Measurements from ENCODE around the gene ZNF804A. TPM values are rescaled to one million over a fixed set of nuclear protein-coding genes. Genes with fewer than 3 reads are reported as not detected.

The ZNF804A gene
- total RNA-seq, 1 donor from 2014 or later: under 0.01 TPM

DNA sequence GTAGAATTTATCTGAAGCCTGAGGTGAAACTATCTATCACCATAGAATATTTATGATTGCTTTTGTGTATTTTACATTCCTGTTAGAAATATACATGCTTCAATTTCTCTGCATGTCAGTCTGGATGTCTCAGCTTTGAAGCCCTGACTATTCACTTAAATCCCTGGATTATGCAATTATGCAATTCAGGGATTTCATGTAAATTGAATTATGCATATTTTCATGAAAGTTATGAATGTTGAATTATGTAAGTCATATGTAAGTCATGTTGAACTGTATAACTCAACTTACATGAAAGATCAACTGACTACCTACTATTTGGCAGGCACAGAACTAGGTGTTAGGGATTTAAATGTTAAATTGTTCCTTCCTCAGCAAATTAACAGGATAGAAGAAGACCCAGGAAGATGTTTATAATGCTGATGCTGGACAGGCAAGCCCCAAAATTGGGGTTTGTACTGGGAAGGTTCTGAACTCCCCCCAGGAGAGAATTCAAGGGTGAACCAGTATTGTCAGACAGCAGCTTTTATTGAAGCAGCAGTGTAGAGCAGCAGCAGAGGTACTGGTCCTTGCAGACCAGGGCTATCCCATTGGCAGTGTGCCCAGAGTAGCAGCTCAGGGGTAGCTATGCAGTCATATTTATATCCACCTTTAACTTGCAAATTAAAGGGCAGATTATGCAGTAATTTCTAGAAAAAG lies 236.5 kb downstream of the ZNF804A start:
- Histone ChIP-seq H3K27ac (ENCODE audit: low read depth, low read length) (no peak overlapping the region), H3K4me3 (ENCODE audit: low read length in 3 of 3) (no peak overlapping the region), H3K27me3 (ENCODE audit: control insufficient read depth in 3 of 3, insufficient read depth in 3 of 3, low read length in 3 of 3) (no peaks in the 10 kb centered on the region), H3K36me3 (ENCODE audit: control insufficient read depth in 3 of 3, insufficient read depth in 3 of 3, low read length in 3 of 3) (no peaks in the 10 kb centered on the region), H3K9me3 (ENCODE audit: control insufficient read depth in 3 of 3, low read length in 3 of 3) (no peaks in the 10 kb centered on the region), H3K4me1 (ENCODE audit: control insufficient read depth in 3 of 3, insufficient read depth in 3 of 3, low read length in 3 of 3) (no peaks in the 10 kb centered on the region), H3K9ac (ENCODE audit: low read depth in 1 of 3, low read length in 3 of 3) (no peak overlapping the region)

DNA sequence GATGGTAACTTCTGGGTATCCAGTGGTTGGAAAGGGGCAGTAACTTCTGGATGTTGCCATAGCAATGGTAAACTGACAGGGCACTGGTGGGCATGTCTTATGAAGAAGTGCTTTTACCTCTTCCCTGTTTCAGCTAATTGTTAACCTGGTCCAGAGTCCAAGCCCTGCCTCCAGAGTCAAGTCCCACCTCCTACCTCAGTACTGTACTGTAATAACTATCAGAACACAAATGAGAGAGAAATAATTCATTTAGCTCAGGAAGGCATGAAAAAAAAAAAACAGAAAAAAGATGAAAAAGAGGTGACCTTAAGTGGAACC lies 237.0 kb downstream of the ZNF804A start:
- no peak overlapping the region for H3K9ac ChIP-seq (ENCODE audit: low read depth in 1 of 3, low read length in 3 of 3)
- H3K4me1 ChIP-seq (ENCODE audit: control insufficient read depth in 3 of 3, insufficient read depth in 3 of 3, low read length in 3 of 3): no peaks in the 10 kb centered on the region
- no peaks in the 10 kb centered on the region for H3K27me3 ChIP-seq (ENCODE audit: control insufficient read depth in 3 of 3, insufficient read depth in 3 of 3, low read length in 3 of 3)
- H3K9me3 ChIP-seq (ENCODE audit: control insufficient read depth in 3 of 3, low read length in 3 of 3): no peaks in the 10 kb centered on the region
- H3K36me3 ChIP-seq (ENCODE audit: control insufficient read depth in 3 of 3, insufficient read depth in 3 of 3, low read length in 3 of 3): no peaks in the 10 kb centered on the region
- no peak overlapping the region for H3K27ac ChIP-seq (ENCODE audit: low read depth, low read length)
- no peak overlapping the region for H3K4me3 ChIP-seq (ENCODE audit: low read length in 3 of 3)

DNA sequence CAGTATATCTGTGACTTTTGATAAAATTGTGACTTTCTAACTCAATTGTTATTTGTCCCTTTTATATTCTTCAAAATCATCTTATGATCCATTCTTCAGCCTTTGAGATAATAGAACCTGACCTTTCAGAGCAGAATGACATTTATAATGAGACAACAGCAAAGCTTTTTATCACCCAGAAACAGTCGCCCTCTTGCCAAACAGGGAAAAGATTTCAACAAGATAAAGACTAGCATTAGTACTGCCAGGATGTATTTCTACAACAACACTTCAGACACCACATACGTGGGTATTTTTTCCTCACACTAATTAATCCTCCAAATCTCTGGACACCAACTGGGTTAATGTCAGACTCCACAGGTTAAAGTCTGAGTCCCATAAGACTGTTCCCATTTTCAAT lies 249.0 kb downstream of the ZNF804A start:
- H3K4me1 ChIP-seq (ENCODE audit: control insufficient read depth in 3 of 3, insufficient read depth in 3 of 3, low read length in 3 of 3): no peaks in the 10 kb centered on the region
- no peak overlapping the region for H3K9ac ChIP-seq (ENCODE audit: low read depth in 1 of 3, low read length in 3 of 3)
- no peaks in the 10 kb centered on the region for H3K27me3 ChIP-seq (ENCODE audit: control insufficient read depth in 3 of 3, insufficient read depth in 3 of 3, low read length in 3 of 3)

DNA sequence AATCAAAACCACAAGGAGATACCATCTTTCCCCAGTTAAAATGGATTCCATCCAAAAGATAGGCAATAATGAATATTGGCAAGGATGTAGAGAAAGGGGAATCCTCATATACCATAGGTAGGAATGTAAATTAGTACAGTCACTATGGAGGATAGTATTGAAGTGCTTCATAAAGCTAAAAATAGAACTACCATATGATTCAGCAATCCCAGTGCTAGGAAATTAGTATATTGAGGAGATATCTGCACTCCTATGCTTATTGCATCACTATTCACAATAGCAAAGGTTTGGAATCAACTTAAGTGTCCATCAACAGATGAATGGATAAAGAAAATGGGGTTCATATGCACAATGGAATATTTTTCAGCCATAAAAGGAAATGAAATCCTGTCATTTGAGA lies 251.2 kb downstream of the ZNF804A start:
- H3K4me3 ChIP-seq (ENCODE audit: low read length in 3 of 3): no peak overlapping the region
- no peak overlapping the region for H3K9ac ChIP-seq (ENCODE audit: low read depth in 1 of 3, low read length in 3 of 3)
- H3K27ac ChIP-seq (ENCODE audit: low read depth, low read length): no peak overlapping the region
- H3K4me1 ChIP-seq (ENCODE audit: control insufficient read depth in 3 of 3, insufficient read depth in 3 of 3, low read length in 3 of 3): no peaks in the 10 kb centered on the region
- no peaks in the 10 kb centered on the region for H3K27me3 ChIP-seq (ENCODE audit: control insufficient read depth in 3 of 3, insufficient read depth in 3 of 3, low read length in 3 of 3)
- H3K36me3 ChIP-seq (ENCODE audit: control insufficient read depth in 3 of 3, insufficient read depth in 3 of 3, low read length in 3 of 3): no peaks in the 10 kb centered on the region
- no peaks in the 10 kb centered on the region for H3K9me3 ChIP-seq (ENCODE audit: control insufficient read depth in 3 of 3, low read length in 3 of 3)

More for the DNA sequence above, 249.0 kb downstream of the ZNF804A start:
- Histone ChIP-seq H3K36me3 (ENCODE audit: control insufficient read depth in 3 of 3, insufficient read depth in 3 of 3, low read length in 3 of 3) (no peaks in the 10 kb centered on the region), H3K27ac (ENCODE audit: low read depth, low read length) (no peak overlapping the region), H3K4me3 (ENCODE audit: low read length in 3 of 3) (no peak overlapping the region), H3K9me3 (ENCODE audit: control insufficient read depth in 3 of 3, low read length in 3 of 3) (no peaks in the 10 kb centered on the region)

DNA sequence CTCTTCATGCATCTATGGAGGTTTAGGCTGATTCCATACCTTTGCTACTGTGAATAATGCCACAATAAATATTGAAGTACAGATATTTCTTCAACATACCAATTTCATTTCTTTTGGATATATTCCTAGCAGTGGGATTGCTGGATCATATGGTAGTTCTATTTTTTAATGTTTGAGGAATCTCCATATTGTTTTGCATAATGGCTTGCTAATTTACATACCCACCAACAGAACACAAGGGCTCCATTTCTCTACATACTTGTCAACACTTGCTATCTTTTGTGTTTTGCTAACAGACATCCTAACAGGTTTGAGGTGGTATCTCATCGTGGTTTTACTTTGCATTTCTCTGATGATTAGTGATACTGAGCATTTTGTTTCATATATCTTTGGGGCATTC lies 253.2 kb downstream of the ZNF804A start:
- no peak overlapping the region for H3K9ac ChIP-seq (ENCODE audit: low read depth in 1 of 3, low read length in 3 of 3)
- H3K27me3 ChIP-seq (ENCODE audit: control insufficient read depth in 3 of 3, insufficient read depth in 3 of 3, low read length in 3 of 3): no peaks in the 10 kb centered on the region
- no peak overlapping the region for H3K4me3 ChIP-seq (ENCODE audit: low read length in 3 of 3)
- H3K4me1 ChIP-seq (ENCODE audit: control insufficient read depth in 3 of 3, insufficient read depth in 3 of 3, low read length in 3 of 3): no peaks in the 10 kb centered on the region
- no peaks in the 10 kb centered on the region for H3K36me3 ChIP-seq (ENCODE audit: control insufficient read depth in 3 of 3, insufficient read depth in 3 of 3, low read length in 3 of 3)
- no peak overlapping the region for H3K27ac ChIP-seq (ENCODE audit: low read depth, low read length)
- no peaks in the 10 kb centered on the region for H3K9me3 ChIP-seq (ENCODE audit: control insufficient read depth in 3 of 3, low read length in 3 of 3)

DNA sequence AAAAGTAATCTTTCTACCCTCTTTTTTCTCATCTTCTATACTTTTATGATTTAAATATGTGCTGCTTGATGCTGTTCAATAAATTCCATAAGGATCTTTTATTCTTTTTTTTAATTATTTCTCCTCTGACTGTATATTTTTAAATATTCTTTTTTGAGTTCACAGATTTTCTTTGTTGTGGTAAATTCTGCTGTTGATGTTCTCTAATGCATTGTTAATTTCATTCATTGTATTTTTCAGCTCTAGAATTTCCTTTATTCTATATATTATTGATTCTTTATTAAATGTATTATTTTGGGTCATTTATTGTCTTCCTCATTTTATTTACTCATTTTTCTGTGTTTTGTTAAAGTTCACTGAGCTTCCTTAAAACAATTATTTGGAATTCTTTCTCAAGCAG lies 260.9 kb downstream of the ZNF804A start:
- Histone ChIP-seq H3K9ac (ENCODE audit: low read depth in 1 of 3, low read length in 3 of 3) (no peak overlapping the region), H3K4me3 (ENCODE audit: low read length in 3 of 3) (no peak overlapping the region), H3K4me1 (ENCODE audit: control insufficient read depth in 3 of 3, insufficient read depth in 3 of 3, low read length in 3 of 3) (no peaks in the 10 kb centered on the region), H3K36me3 (ENCODE audit: control insufficient read depth in 3 of 3, insufficient read depth in 3 of 3, low read length in 3 of 3) (no peaks in the 10 kb centered on the region), H3K27me3 (ENCODE audit: control insufficient read depth in 3 of 3, insufficient read depth in 3 of 3, low read length in 3 of 3) (no peaks in the 10 kb centered on the region), H3K9me3 (ENCODE audit: control insufficient read depth in 3 of 3, low read length in 3 of 3) (peaks cover 3 to 10% (median 5%) of the 10 kb centered on the region in 3 donors), H3K27ac (ENCODE audit: low read depth, low read length) (no peak overlapping the region)

DNA sequence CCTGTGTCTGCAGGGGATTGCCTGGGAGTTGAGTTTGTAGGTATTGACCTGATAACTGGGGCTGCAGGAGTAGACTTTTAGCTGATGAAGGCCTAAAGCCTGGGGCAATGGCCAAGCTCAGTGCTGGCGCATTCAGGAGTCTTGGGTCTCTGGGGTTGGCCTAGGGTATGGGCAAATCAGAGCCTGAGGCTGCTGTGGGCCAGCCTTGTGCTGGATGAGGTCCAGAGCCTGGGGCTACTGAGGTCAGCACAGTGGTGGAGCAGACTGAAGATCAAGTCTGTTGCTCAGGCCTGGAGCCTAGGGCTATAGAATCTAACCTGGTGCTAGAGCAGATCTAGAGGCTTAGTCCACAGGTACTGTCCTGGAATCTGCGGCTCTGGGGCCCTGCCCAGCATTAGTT lies 262.4 kb downstream of the ZNF804A start:
- Histone ChIP-seq H3K27ac (ENCODE audit: low read depth, low read length) (no peak overlapping the region), H3K4me3 (ENCODE audit: low read length in 3 of 3) (no peak overlapping the region), H3K27me3 (ENCODE audit: control insufficient read depth in 3 of 3, insufficient read depth in 3 of 3, low read length in 3 of 3) (no peaks in the 10 kb centered on the region), H3K36me3 (ENCODE audit: control insufficient read depth in 3 of 3, insufficient read depth in 3 of 3, low read length in 3 of 3) (no peaks in the 10 kb centered on the region), H3K9me3 (ENCODE audit: control insufficient read depth in 3 of 3, low read length in 3 of 3) (peaks cover 3 to 10% (median 5%) of the 10 kb centered on the region in 3 donors), H3K9ac (ENCODE audit: low read depth in 1 of 3, low read length in 3 of 3) (no peak overlapping the region), H3K4me1 (ENCODE audit: control insufficient read depth in 3 of 3, insufficient read depth in 3 of 3, low read length in 3 of 3) (no peaks in the 10 kb centered on the region)

DNA sequence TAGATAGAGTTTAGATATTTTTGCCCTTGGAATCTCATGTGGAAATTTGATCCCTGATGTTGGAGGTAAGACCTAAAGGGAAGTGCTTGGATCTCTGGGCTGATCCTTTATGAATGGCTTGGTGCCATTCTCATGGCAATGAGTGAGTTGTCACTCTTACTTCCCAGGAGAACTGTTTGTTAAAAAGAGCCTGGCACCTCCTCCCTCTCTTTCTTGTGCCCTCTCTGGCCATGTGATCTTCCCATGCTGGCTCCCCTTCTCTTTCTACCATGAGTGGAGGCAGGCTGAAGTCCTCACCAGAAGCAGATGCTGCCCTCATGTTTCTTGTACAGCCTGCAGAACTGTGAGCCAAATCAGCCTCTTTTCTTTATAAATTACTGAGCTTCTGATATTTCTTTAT lies 276.9 kb downstream of the ZNF804A start:
- H3K27ac ChIP-seq (ENCODE audit: low read depth, low read length): no peak overlapping the region
- no peak overlapping the region for H3K4me3 ChIP-seq (ENCODE audit: low read length in 3 of 3)
- no peak overlapping the region for H3K9ac ChIP-seq (ENCODE audit: low read depth in 1 of 3, low read length in 3 of 3)
- H3K36me3 ChIP-seq (ENCODE audit: control insufficient read depth in 3 of 3, insufficient read depth in 3 of 3, low read length in 3 of 3): no peaks in the 10 kb centered on the region
- no peaks in the 10 kb centered on the region for H3K9me3 ChIP-seq (ENCODE audit: control insufficient read depth in 3 of 3, low read length in 3 of 3)
- no peaks in the 10 kb centered on the region for H3K4me1 ChIP-seq (ENCODE audit: control insufficient read depth in 3 of 3, insufficient read depth in 3 of 3, low read length in 3 of 3)
- H3K27me3 ChIP-seq (ENCODE audit: control insufficient read depth in 3 of 3, insufficient read depth in 3 of 3, low read length in 3 of 3): no peaks in the 10 kb centered on the region

DNA sequence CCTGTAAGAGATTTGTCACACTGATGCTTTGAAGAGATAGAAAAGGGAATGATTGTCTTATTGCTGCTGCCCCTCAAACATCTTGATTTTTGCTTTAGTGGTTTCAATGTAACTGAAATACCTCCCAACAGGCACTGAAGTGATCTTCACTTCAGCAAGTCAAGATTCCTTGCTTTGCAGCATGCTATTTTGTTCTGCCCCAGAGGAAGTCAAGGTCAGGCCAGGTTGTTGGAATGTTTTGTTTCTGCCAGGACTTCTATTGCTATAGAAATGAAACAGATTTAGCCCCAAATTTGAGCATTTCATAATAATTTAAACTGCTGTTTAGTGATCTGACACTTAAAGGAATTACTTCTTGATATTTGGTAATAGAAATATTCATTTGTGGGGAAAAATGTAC lies 277.6 kb downstream of the ZNF804A start:
- Histone ChIP-seq H3K4me3 (ENCODE audit: low read length in 3 of 3) (no peak overlapping the region), H3K4me1 (ENCODE audit: control insufficient read depth in 3 of 3, insufficient read depth in 3 of 3, low read length in 3 of 3) (no peaks in the 10 kb centered on the region), H3K9ac (ENCODE audit: low read depth in 1 of 3, low read length in 3 of 3) (no peak overlapping the region), H3K27me3 (ENCODE audit: control insufficient read depth in 3 of 3, insufficient read depth in 3 of 3, low read length in 3 of 3) (no peaks in the 10 kb centered on the region), H3K9me3 (ENCODE audit: control insufficient read depth in 3 of 3, low read length in 3 of 3) (no peaks in the 10 kb centered on the region), H3K36me3 (ENCODE audit: control insufficient read depth in 3 of 3, insufficient read depth in 3 of 3, low read length in 3 of 3) (no peaks in the 10 kb centered on the region), H3K27ac (ENCODE audit: low read depth, low read length) (no peak overlapping the region)

DNA sequence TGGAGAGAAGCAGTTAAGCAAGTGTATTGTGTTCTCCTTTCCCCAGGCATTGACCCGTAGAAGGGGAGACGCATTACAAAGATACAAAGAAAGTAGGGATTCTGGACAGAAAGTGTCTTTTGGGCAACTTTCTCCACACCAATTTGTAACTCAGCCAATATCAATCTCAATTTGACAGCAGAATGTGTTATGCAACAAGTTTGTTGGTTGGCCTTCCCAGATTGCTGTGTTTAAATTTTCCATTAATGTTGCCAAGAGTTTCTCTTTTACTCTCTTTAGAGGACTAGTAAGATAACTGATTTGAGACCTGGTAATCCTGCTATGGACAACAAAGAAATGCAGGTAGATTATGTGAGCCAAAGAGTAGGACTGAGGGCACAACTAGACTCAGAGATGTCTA lies 279.6 kb downstream of the ZNF804A start:
- no peaks in the 10 kb centered on the region for H3K36me3 ChIP-seq (ENCODE audit: control insufficient read depth in 3 of 3, insufficient read depth in 3 of 3, low read length in 3 of 3)
- no peak overlapping the region for H3K27ac ChIP-seq (ENCODE audit: low read depth, low read length)
- H3K4me1 ChIP-seq (ENCODE audit: control insufficient read depth in 3 of 3, insufficient read depth in 3 of 3, low read length in 3 of 3): no peaks in the 10 kb centered on the region
- H3K9ac ChIP-seq (ENCODE audit: low read depth in 1 of 3, low read length in 3 of 3): no peak overlapping the region
- no peaks in the 10 kb centered on the region for H3K9me3 ChIP-seq (ENCODE audit: control insufficient read depth in 3 of 3, low read length in 3 of 3)
- H3K4me3 ChIP-seq (ENCODE audit: low read length in 3 of 3): no peak overlapping the region
- no peaks in the 10 kb centered on the region for H3K27me3 ChIP-seq (ENCODE audit: control insufficient read depth in 3 of 3, insufficient read depth in 3 of 3, low read length in 3 of 3)

DNA sequence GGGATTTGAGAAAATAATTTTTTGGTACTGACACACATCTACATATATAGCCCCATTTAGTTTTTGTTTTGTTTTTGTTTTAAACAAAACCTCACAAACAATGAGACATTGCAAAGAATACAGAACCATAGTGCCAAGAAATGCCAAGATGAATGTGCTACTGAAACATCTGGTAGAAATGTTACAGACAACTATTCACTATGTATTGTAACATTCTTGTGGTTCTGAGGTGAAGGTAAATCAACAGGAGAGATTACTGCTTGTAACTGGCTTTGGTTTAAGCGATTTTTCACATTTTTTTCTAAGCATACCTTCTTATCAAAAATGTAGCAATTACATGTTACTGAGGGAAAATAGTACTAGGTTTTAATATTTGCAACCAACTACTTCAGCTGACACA lies 281.3 kb downstream of the ZNF804A start:
- Histone ChIP-seq H3K9ac (ENCODE audit: low read depth in 1 of 3, low read length in 3 of 3) (no peak overlapping the region), H3K36me3 (ENCODE audit: control insufficient read depth in 3 of 3, insufficient read depth in 3 of 3, low read length in 3 of 3) (no peaks in the 10 kb centered on the region), H3K4me1 (ENCODE audit: control insufficient read depth in 3 of 3, insufficient read depth in 3 of 3, low read length in 3 of 3) (no peaks in the 10 kb centered on the region), H3K9me3 (ENCODE audit: control insufficient read depth in 3 of 3, low read length in 3 of 3) (no peaks in the 10 kb centered on the region), H3K4me3 (ENCODE audit: low read length in 3 of 3) (no peak overlapping the region), H3K27me3 (ENCODE audit: control insufficient read depth in 3 of 3, insufficient read depth in 3 of 3, low read length in 3 of 3) (no peaks in the 10 kb centered on the region), H3K27ac (ENCODE audit: low read depth, low read length) (no peak overlapping the region)

Measured in skeletal muscle tissue (tissue), 4 donors.